Omental fat pad (tissue), 4 donors: ENCODE measurements around the gene ERGIC2. TPM values are rescaled to one million over a fixed set of nuclear protein-coding genes. Genes with fewer than 3 reads are reported as not detected.
"Not testable (repeated sequence)": the region's sequence is repeated elsewhere in the genome, so short reads cannot be mapped to it uniquely, and the experiment has no call there.

Source experiments
- ATAC-seq: fragments of 150-250 bp; one replicate; pipeline ENCODE4 v1.9.1; 2016; ENCODE audit warnings: mild to moderate bottlenecking, moderate library complexity; ENCODE audit not compliant: low FRiP score
- DNase-seq: peaks from one replicate; pipeline ENCODE4 v3.0.0-alpha.2; 2019; ENCODE audit warnings: low spot score
- total RNA-seq, 4 donors: library from RNA; depleted of rRNA; stranded (reverse); fragments of >200 nt; gene quantifications; one replicate each; pipeline ENCODE4 v1.1.0, GENCODE V29; 2016
- TF ChIP-seq, protein P1 (sequence below), 3 donors: fragments of 450-650 bp; IDR thresholded peaks; one replicate each; pipeline ENCODE4 v1.5.1; 2016 to 2017; ENCODE audit warnings: antibody characterized with exemption in 3 of 3, mild to moderate bottlenecking in 3 of 3, moderate library complexity in 2 of 3

Gene ERGIC2
- total RNA-seq, 4 donors from 2014 or later: 28.2 to 69.7 (median 40.4) TPM

GRCh38 chr12:29398495-29398894 is 17.5 kb upstream of the ERGIC2 start:
- TF ChIP-seq, protein P1, sequence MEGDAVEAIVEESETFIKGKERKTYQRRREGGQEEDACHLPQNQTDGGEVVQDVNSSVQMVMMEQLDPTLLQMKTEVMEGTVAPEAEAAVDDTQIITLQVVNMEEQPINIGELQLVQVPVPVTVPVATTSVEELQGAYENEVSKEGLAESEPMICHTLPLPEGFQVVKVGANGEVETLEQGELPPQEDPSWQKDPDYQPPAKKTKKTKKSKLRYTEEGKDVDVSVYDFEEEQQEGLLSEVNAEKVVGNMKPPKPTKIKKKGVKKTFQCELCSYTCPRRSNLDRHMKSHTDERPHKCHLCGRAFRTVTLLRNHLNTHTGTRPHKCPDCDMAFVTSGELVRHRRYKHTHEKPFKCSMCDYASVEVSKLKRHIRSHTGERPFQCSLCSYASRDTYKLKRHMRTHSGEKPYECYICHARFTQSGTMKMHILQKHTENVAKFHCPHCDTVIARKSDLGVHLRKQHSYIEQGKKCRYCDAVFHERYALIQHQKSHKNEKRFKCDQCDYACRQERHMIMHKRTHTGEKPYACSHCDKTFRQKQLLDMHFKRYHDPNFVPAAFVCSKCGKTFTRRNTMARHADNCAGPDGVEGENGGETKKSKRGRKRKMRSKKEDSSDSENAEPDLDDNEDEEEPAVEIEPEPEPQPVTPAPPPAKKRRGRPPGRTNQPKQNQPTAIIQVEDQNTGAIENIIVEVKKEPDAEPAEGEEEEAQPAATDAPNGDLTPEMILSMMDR (IDR thresholded peaks at IDR 0.05): no peak
- ATAC-seq: no peak

GRCh38 chr12:29396774-29397173 is 15.8 kb upstream of the ERGIC2 start:
- ATAC-seq (no peak), DNase-seq (no peak)
- TF ChIP-seq, protein P1 (IDR thresholded peaks at IDR 0.05): no peak

More at GRCh38 chr12:29398495-29398894, 17.5 kb upstream of the ERGIC2 start:
- no peak for DNase-seq

- DNase-seq (no peak), ATAC-seq (no peak)
- TF ChIP-seq, protein P1 (IDR thresholded peaks at IDR 0.05): no peak
Observed at GRCh38 chr12:29395356-29395755, 14.4 kb upstream of the ERGIC2 start.

DNA sequence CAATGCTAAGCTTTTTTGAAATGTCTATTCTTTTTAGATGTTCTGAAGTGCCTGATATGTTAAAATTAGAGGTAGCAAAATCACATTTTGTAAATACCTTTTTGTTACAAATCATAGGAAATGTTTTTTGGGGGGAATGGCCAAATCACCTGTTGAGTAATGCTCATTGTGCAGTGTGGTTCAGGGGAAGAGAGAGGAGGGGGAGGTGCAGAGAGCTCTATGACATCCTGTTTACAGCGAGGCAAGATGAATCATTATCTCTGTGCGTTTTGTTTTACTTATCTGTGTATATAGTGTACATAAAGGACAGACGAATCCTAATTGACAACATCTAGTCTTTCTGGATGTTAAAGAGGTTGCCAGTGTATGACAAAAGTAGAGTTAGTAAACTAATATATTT is 9.4 kb upstream of the ERGIC2 start:
- not testable (repeated sequence) for ATAC-seq, DNase-seq

GRCh38 chr12:29389295-29389919 is 8.4 kb upstream of the ERGIC2 start:
- TF ChIP-seq, protein P1 (IDR thresholded peaks at IDR 0.05): no peak
- DNase-seq: no peak
- ATAC-seq: no peak

GRCh38 chr12:29386084-29386680 is 5.2 kb upstream of the ERGIC2 start:
- not testable (repeated sequence) for DNase-seq

GRCh38 chr12:29385194-29385593 is 4.2 kb upstream of the ERGIC2 start:
- DNase-seq, ATAC-seq: not testable (repeated sequence)

More at GRCh38 chr12:29386084-29386680, 5.2 kb upstream of the ERGIC2 start:
- ATAC-seq: not testable (repeated sequence)

DNA sequence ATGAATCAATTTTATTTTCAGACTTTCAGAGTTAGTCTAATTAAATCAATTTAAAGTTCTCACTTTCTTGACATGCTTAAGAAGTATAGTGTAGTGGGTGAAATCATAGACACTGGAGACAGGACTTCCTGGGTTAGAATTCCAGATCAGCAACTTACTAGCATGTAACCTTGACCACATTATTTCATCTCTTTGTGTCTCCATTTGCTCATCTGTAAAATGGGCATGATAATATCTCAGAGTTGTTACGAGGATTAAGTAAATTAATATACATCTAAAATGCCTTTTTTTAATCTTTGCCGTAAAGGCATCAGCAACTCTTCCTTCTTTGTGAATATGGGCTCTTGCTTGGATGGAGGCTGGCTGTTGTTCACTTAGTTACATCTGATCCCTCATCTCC is 1.3 kb upstream of the ERGIC2 start:
- ATAC-seq (no peak), DNase-seq (no peak)
- TF ChIP-seq, protein P1 (IDR thresholded peaks at IDR 0.05): no peak
